Activated CD8-positive, alpha-beta memory T cell treated with anti-CD3 and anti-CD28 coated beads for 48 hours (primary cell): ENCODE data around the gene ZKSCAN4.

Experiments used
- DNase-seq, 3 experiments: peaks; one replicate each; pipeline ENCODE4 v3.0.0-alpha.2; 2020; ENCODE audit warnings: low read depth in 2 of 3, low spot score in 2 of 3

Gene ZKSCAN4

DNA sequence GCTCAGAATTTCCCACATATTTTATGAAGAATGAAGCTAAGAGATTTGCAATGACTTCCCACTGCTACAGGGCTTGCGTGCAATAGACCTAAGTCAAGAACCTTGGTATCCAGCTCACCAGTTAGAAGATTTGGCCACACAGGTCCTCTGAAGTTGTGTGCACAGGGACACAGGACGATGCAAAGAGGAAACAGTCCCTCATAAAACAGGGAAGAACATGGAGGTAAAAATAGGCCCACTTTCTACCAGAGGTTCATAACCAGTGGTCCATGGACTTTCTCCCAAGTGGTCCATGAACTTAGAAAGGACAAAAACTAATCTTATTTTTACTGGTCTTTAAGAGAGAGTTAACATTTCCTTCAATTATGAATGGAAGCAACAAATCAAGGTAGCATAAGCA, 1.3 kb downstream of the ZKSCAN4 start:
- DNase-seq: no peak

- DNase-seq: no peak
Observed at GRCh38 chr6:28248916-28249315, 3.2 kb downstream of the ZKSCAN4 start.

GRCh38 chr6:28245206-28245941, 6.7 kb downstream of the ZKSCAN4 start:
- no peak for DNase-seq

GRCh38 chr6:28243946-28244345, 8.1 kb downstream of the ZKSCAN4 start:
- DNase-seq: no peak

GRCh38 chr6:28240471-28240870, 11.6 kb downstream of the ZKSCAN4 start:
- DNase-seq: no peak

GRCh38 chr6:28239636-28240035, 12.4 kb downstream of the ZKSCAN4 start:
- DNase-seq: no peak

GRCh38 chr6:28235912-28236452, 16.1 kb downstream of the ZKSCAN4 start:
- no peak for DNase-seq

GRCh38 chr6:28232785-28233184, 19.3 kb downstream of the ZKSCAN4 start:
- DNase-seq: no peak

GRCh38 chr6:28226460-28226859, 25.6 kb downstream of the ZKSCAN4 start:
- DNase-seq: no peak

- DNase-seq: no peak
Observed at GRCh38 chr6:28225056-28225834, 26.8 kb downstream of the ZKSCAN4 start, which contains the start of gene ZSCAN9. Gene ZSCAN9, plus strand, starts transcription at chr6:28225275. Its CDS starts 1,810 bp downstream, at chr6:28227085.

DNA sequence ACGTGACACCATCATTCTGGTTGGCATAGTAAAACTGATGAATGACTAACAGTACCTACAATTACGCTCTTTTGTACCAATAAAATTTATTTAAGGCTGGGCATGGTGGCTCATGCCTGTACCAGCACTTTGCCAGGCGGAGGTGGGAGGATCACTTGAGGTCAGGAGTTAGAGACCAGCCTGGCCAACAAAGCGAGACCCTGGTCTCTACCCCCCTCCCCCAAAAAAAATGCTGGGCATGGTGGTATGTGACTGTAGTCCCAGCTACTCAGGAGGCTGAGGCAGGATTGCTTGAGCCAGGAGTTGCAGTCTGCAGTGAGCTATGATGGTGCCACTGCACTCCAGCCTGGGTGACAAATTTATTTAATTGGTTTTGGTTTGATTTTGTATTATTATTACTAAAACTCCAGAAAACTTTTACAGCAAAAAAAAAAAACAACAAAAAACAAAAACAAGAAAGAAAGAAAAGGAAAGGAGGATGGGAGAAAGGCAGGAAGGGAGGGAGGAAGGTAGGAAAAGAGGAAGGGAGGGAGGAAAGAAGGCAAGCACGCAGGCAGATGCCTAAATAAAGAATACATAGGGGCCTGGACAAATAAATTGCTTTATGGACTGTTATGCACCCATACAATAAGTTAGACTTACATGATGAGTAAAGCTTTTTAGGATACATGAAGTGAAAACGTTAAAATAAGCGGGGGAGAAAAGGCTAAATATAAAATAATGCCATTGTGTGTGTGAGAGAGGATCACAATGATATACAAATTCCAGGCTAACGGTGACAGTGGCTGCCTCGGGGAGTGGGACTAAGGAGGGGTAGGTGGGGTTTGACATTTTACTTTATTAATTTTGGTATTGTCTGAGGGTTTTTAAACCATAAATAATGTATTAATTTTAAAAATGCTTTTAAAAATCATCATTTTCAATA, 27.7 kb downstream of the ZKSCAN4 start:
- DNase-seq: no peak

GRCh38 chr6:28220257-28221133, 31.6 kb downstream of the ZKSCAN4 start:
- DNase-seq: no peak

GRCh38 chr6:28218312-28219248, 33.5 kb downstream of the ZKSCAN4 start:
- no peak for DNase-seq

DNA sequence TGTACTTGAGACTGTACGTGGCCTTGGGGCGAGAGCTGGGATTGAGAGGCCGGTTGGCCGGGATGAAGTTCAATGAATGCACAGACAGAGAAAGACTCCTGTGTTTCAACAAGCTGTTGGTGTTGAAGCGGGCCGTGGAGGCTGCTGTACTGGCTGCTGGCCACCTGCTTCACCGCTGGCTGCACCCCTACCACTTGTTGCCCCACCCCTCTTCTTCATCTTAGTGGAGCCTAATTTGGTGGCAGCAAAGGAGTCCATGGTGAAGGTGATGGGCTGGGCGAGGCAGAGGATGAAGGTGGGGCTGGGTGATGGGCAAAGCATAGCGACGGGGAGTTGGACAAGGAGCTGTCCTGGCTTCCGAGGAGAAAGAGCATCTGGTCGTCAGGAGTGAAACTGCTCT, 34.2 kb downstream of the ZKSCAN4 start:
- DNase-seq: no peak

- no peak for DNase-seq
Observed at GRCh38 chr6:28215425-28215824, 36.6 kb downstream of the ZKSCAN4 start.

GRCh38 chr6:28213213-28213523, 38.9 kb downstream of the ZKSCAN4 start:
- DNase-seq: no peak

DNA sequence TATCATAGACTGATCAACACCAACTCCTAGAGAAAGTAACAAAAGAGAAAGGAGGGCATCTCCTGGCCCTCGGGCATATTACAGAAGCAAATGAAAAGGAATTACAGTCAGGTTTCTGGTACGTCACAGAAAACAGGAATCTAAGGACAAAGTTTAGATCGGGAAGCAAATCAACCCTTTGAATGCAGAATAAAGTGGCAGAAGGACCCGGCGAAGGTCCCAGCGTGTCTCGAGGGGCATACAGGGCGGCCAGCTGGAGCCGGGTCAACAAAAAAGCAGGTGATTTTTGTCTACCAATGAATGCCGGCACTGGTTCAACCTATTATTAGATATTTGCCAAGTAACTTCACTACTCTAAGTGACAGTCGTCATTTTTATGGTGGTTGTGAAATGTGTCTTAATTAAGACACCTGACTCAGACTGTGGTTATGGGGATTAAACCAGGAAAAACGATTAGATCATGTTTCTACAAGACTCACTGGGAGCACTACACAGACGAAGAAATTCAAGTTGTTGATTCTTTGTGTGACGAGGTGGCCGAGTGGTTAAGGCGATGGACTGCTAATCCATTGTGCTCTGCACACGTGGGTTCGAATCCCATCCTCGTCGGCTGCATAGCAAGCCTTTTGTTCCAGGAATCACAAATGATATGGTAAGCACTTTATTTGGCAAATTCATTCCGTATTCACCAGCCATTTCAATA, 39.4 kb downstream of the ZKSCAN4 start:
- peak; percentile 43 to 81 (median 65) for DNase-seq

DNA sequence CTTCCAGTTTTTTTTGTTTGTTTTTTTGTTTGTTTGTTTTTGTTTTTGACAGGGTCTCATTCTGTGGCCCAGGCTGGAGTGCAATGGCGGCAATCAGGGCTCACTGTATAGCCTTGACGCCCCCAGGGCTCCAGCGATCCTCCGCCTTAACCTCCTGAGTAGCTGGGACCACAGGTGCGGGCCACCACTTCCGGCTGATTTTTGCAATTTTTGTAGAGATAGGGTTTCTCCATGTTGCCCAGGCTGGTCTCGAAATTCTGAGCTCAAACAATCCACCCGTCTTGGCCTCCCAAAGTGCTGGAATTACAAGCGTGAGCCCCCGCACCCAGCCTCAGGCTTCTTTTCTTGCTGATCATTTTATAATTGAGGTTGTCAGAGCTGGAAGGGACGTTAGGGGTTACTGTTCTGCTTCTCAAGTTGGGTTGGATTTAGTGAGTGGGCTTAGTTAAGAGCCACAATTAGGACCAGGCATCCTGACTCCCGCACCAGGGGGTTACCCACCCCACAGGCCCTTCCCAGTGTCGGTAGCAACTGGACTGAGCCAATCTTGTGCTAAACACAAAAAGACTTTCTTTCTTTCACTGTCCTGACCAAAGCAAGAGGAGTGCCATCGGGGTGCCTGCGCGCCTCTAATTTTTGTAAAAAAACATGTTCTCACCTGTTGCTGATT, 40.1 kb downstream of the ZKSCAN4 start:
- DNase-seq: no peak
